ENCODE measurements around the gene ZBTB20.

Gene ZBTB20

DNA sequence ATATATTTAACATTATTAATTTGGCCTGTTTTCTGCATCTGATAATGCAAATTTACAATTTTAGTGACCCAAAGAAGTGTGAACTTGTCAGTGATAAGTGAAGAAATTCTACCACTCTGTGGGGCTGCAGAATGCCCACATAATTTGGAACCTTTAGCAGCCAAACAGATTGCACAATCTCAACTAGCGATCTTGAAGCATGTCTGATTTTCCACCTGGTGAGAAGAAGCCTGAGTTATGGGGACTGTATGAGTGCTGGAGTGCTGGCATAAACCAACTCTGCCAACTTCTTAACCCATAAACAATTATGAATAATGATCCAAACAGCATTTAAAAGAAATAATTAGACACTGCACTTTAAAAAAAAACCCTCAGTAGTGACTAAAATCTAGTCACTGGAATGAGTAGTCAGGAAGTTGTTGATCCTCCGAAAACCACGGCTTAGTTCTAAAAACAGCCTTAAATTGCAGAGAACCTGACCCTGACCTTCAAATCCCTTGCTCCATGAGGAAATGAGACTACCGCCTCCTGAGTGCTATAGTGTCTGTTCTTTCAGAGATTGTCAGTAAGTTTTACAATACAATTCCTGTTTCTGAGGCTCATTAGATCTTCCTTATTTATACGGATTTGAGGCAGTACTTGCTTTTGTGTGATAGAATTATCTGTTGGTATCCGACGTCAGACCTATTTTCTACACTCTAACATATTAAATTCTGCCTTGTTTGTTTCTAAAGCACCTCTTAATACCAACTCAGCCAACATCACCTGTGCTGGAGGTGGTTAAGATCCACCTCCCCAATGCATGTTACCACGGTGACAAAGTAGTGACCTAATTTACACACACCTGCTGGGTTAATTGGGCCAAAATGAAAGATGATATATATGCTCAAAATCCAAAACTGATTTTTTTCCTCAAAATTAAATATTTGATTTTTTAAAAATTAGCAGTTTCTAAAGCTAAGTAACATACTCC is 267.7 kb downstream of the ZBTB20 start:
- Histone ChIP-seq H3K36me3 (ENCODE audit: insufficient read depth, low read length) (no peaks in the 10 kb centered on the region), H3K9me3 (ENCODE audit: control insufficient read depth, insufficient read depth, low read length) (no peaks in the 10 kb centered on the region), H3K9ac (ENCODE audit: low read depth, low read length) (no peak overlapping the region), H3K4me1 (ENCODE audit: insufficient read depth, low read length) (peaks cover 22% of the 10 kb centered on the region)

DNA sequence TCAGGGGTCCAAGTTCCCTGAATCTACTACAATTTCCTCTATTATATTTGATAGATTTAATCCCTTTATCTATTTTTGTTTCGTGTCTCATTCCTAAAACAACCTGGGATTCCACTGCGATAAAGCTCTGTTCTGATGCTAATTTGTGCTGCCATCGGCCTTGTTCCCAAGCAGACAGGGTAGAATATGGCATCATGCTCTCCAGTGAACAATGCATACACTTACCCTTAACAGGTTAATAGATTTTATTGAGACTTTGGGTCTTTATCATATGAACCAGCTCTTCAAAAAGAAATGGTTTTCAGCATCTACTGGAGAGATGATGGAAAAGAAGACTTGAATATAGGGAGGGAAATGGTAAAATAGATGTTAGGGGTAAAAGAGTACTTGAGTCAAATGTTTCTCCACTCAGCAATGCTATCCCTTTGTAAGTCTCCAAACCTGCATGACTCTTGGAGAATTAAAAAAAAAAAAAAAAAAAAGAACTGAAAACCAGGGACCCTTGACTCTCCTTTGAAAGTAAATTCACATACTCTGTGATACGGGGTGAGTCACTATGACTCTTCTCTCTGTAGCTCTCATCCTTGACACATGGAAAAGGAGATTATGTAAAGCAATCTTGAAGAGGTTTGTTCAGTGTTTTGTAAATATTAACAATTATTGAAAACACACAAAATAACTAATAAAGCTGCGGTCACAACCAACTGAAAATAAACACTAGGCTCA is 268.8 kb downstream of the ZBTB20 start:
- H3K4me1 ChIP-seq (ENCODE audit: insufficient read depth, low read length) = peaks cover 22% of the 10 kb centered on the region
- no peak overlapping the region for H3K9ac ChIP-seq (ENCODE audit: low read depth, low read length)
- no peaks in the 10 kb centered on the region for H3K9me3 ChIP-seq (ENCODE audit: control insufficient read depth, insufficient read depth, low read length)
- no peaks in the 10 kb centered on the region for H3K36me3 ChIP-seq (ENCODE audit: insufficient read depth, low read length)

DNA sequence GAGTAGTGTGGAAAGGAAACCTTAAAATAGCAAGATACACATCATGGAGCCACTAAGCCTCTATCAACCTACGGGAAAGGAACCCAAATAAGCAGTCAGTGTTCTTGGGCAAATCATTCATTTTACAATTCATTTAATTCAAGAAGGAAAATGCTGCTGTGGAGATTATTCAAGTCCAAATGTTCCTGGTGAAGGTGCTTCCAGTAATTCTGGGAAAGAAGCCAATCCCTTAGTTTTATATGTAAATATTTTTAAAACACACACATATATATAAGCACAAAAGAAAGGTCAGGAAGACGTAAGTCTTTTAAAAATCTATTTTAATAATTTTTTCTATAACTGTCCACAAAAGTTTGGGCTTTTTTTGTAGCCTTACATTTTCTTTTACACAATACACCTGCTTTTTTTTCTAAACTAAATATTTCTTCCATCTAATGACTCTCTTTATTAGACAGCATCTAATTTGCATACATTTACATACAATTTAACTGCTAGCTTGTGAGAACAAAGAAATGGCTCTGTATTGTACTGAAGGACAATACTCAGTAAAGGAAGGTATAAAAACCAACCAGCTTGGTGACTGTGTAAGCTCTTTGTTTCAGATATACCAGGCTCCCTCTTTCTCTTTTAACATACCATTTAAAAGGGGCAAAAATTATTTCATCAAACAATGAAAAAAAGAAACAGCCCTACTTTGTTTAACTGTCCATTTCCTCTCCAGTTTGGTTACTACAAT is 269.5 kb downstream of the ZBTB20 start:
- Histone ChIP-seq H3K9ac (ENCODE audit: low read depth, low read length) (no peak overlapping the region), H3K4me1 (ENCODE audit: insufficient read depth, low read length) (peaks cover 22% of the 10 kb centered on the region), H3K9me3 (ENCODE audit: control insufficient read depth, insufficient read depth, low read length) (no peaks in the 10 kb centered on the region), H3K36me3 (ENCODE audit: insufficient read depth, low read length) (no peaks in the 10 kb centered on the region)

DNA sequence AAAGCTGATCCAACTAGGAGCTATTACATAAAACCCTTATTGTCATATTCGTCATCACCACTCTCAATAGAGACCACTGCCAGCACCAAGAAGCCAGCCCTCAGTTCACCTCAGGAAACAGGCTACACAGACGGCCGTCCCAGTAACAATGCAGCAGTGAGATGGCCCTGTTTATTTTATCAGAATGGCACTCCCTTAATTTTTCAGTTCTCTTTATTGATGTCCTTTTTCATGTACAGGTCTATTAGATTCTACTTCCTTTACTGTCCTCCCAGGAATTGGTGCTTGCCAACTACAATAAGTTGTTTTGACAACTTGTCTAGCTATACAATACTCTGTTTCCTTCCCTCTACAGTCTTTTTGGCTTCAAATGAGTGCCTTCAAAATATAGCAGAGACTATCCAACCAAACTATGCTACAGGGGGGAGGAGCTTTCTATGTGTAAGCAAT is 272.5 kb downstream of the ZBTB20 start:
- H3K9me3 ChIP-seq (ENCODE audit: control insufficient read depth, insufficient read depth, low read length) = no peaks in the 10 kb centered on the region
- no peak overlapping the region for H3K9ac ChIP-seq (ENCODE audit: low read depth, low read length)
- H3K36me3 ChIP-seq (ENCODE audit: insufficient read depth, low read length) = no peaks in the 10 kb centered on the region
- H3K4me1 ChIP-seq (ENCODE audit: insufficient read depth, low read length) = peaks cover 20% of the 10 kb centered on the region

DNA sequence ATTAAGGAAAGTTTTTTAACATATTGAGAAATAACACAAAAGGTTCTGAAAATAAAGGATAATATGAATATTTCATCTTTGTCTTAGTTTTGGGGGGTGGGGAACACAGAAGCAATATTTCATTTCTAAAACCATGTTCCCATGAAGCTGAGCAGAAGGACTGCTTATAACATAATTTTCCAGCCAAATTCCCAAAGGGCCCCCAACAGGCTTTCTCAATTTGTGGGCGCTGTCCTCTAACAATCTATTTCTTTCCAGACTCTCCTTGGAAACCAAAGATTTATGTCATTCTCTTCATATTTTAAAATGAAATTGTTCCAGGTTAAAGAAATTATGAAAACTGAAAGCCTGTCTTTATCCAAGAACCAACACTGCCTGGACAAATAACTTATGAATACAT is 273.5 kb downstream of the ZBTB20 start:
- H3K4me1 ChIP-seq (ENCODE audit: insufficient read depth, low read length) = peaks cover 11% of the 10 kb centered on the region
- H3K36me3 ChIP-seq (ENCODE audit: insufficient read depth, low read length) = no peaks in the 10 kb centered on the region
- no peak overlapping the region for H3K9ac ChIP-seq (ENCODE audit: low read depth, low read length)
- no peaks in the 10 kb centered on the region for H3K9me3 ChIP-seq (ENCODE audit: control insufficient read depth, insufficient read depth, low read length)

DNA sequence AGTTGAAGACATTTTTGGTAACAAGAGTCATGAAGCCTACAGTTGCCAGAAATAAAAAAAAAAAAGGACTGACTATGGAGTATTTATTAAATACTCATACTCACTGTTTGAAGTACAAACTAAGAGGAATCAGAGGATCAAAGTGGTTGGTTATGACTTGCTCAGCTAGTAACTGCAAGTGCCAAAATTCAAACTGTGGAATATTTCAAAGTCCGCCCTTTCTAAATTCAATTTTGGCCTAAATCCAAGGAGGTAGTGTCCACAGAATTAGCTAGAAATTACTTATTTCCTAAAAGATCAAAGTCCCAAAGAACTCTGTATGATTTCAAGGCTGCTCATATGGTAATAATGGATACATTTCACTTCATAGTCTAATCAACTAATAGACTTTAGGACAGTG is 274.5 kb downstream of the ZBTB20 start:
- H3K36me3 ChIP-seq (ENCODE audit: insufficient read depth, low read length) = no peaks in the 10 kb centered on the region
- no peak overlapping the region for H3K9ac ChIP-seq (ENCODE audit: low read depth, low read length)
- H3K9me3 ChIP-seq (ENCODE audit: control insufficient read depth, insufficient read depth, low read length) = no peaks in the 10 kb centered on the region
- 0 out of 2 replicates have a peak, but pooled peaks cover 6% of the 10 kb centered on the region for H3K4me1 ChIP-seq (ENCODE audit: insufficient read depth, low read length)

DNA sequence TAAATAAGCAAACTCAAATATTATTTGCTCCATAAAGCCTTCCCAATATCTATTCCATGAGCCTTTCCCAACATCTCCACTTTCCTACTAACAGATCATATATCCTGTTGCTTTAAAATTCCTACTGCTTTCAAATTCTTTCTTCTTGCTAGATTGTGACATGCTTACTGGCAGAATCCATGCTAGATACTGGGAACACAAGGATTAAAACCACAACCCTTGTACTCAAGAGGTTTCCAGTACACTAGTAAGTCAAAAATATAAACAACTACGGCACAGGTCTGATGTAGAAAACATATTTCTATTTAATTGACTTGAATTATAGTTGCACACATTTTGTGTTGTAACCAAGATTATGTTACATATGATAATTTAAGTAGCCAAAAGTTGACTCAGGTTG is 275.0 kb downstream of the ZBTB20 start:
- Histone ChIP-seq H3K4me1 (ENCODE audit: insufficient read depth, low read length) (0 out of 2 replicates have a peak, but pooled peaks cover 6% of the 10 kb centered on the region), H3K9ac (ENCODE audit: low read depth, low read length) (no peak overlapping the region), H3K9me3 (ENCODE audit: control insufficient read depth, insufficient read depth, low read length) (no peaks in the 10 kb centered on the region), H3K36me3 (ENCODE audit: insufficient read depth, low read length) (no peaks in the 10 kb centered on the region)

DNA sequence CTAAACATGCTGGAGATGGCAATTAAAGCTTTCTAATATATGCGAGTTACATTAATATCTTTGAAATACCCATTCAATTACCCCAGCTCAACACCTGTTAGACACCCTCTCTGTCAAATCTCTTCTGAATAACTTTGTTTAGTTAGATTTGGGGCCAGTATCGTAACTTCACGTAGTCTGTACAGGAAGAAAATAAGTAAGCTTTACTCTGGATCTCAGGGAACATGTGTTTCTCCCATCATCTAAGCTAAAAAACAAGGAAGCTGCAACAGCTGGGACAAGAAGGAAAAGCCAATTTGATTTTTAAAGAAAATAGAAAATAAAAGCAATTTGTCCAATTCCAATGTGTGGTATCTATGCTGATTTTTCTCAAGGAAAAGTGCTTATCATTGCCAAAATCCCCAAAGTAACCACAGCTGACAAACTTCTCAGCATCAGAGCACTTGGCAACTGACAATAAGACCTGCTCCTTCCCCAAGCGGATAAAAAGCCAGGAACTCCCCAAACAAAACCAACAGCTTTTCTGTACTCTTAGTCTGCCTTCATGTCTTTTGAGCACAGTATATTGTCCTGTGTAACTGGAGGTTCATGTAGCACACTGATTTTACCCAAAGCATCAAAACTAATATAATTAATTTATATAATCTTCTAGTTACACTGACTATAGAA is 279.1 kb downstream of the ZBTB20 start:
- Histone ChIP-seq H3K36me3 (ENCODE audit: insufficient read depth, low read length) (no peaks in the 10 kb centered on the region), H3K9ac (ENCODE audit: low read depth, low read length) (no peak overlapping the region), H3K4me1 (ENCODE audit: insufficient read depth, low read length) (no peaks in the 10 kb centered on the region), H3K9me3 (ENCODE audit: control insufficient read depth, insufficient read depth, low read length) (no peaks in the 10 kb centered on the region)

DNA sequence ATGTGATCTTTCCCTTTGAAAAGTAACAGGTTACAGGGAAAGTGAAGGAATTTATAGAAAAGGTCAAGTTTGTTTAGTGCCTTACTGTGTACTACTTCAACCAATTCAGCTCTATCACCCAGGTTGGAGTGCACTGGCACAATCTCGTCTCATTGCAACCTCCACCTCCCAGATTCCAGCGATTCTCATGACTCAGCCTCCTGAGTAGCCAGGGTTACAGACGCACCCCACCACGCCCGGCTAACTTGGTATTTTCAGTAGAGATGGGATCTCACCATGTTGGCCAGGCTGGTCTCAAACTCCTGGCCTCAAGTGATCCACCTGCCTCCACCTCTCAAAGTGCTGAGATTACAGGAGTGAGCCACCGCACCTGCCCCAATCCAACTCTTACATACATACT is 279.7 kb downstream of the ZBTB20 start:
- Histone ChIP-seq H3K9me3 (ENCODE audit: control insufficient read depth, insufficient read depth, low read length) (no peaks in the 10 kb centered on the region), H3K9ac (ENCODE audit: low read depth, low read length) (no peak overlapping the region), H3K4me1 (ENCODE audit: insufficient read depth, low read length) (no peaks in the 10 kb centered on the region), H3K36me3 (ENCODE audit: insufficient read depth, low read length) (no peaks in the 10 kb centered on the region)

DNA sequence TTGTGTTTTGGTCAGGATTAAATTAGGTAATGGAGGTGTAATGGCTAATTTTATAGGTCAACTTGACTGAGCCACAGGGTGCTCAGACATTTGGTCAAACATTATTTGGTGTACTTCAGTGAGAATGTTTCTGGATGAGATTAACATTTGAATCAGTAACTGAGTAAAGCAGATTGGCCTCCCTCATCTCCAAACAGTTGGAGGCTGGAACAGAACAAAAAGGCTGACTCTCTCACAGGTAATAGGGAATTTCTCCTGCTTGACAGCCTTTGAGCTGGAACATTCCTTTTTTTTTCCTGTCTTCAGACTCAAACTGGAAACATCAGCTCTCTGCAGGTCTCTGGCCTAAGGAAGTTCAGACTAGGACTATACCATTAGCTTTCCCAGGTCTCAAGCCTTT is 280.7 kb downstream of the ZBTB20 start:
- no peaks in the 10 kb centered on the region for H3K4me1 ChIP-seq (ENCODE audit: insufficient read depth, low read length)
- H3K36me3 ChIP-seq (ENCODE audit: insufficient read depth, low read length) = no peaks in the 10 kb centered on the region
- no peak overlapping the region for H3K9ac ChIP-seq (ENCODE audit: low read depth, low read length)
- H3K9me3 ChIP-seq (ENCODE audit: control insufficient read depth, insufficient read depth, low read length) = no peaks in the 10 kb centered on the region

DNA sequence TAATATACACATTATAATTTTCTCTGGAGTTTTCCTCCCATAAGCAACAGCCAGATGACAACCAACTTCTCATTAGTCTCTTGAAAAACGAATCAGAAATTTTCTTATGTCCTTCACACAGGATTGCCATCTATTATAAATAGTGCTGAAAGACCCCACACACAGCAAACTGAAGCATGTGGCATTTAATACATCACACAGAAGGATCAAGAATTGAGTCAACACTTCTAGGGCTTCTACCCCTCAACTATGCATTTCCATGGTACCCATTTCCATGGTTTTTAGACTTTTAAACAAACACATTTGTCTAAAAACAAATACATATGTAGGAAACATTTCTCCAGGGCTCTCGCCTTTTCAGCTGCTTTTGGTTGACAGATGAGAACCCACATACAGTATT is 282.1 kb downstream of the ZBTB20 start:
- no peaks in the 10 kb centered on the region for H3K9me3 ChIP-seq (ENCODE audit: control insufficient read depth, insufficient read depth, low read length)
- H3K9ac ChIP-seq (ENCODE audit: low read depth, low read length) = no peak overlapping the region
- H3K4me1 ChIP-seq (ENCODE audit: insufficient read depth, low read length) = peaks cover 7% of the 10 kb centered on the region; the same call in 1 of the 2 replicates

DNA sequence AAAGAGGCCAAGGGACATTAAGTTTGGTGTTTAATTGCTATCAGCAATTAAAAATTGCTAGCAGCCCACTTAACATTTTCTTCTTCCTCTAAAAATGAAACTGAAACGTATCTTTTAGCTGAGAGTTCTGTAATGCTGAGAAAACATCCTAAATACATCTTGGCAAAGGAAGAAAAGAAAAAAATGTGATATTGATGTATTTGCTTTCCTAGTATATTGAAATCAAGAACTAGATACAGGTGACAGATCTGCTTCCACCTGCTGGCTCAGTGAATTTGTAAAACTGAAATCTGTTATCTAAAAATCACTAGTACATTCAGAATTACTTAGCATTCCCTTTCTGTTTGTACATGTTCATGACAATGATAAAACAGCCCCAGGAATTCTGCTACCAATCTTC is 283.2 kb downstream of the ZBTB20 start:
- no peak overlapping the region for H3K9ac ChIP-seq (ENCODE audit: low read depth, low read length)
- no peaks in the 10 kb centered on the region for H3K36me3 ChIP-seq (ENCODE audit: insufficient read depth, low read length)
- H3K9me3 ChIP-seq (ENCODE audit: control insufficient read depth, insufficient read depth, low read length) = no peaks in the 10 kb centered on the region
- peaks cover 7% of the 10 kb centered on the region; the same call in 1 of the 2 replicates for H3K4me1 ChIP-seq (ENCODE audit: insufficient read depth, low read length)

More for the DNA sequence above, 282.1 kb downstream of the ZBTB20 start:
- no peaks in the 10 kb centered on the region for H3K36me3 ChIP-seq (ENCODE audit: insufficient read depth, low read length)

DNA sequence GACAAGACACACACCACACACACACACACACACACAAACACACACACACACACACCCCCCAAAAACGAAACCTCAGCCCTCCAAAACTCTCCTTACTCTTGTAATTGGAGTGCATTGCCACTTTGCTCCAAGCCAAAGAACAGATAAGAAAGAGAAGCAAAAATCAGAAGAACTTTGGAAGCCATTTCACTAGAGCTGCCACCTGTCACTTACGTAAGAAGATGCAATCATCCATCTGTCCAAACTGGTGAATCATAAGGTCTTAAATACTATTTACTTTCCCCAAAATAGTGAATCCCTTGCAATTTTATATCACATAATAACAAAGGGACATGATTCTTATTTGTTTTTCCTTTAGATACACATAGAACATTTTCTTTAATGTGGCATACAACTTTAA is 285.4 kb downstream of the ZBTB20 start:
- no peaks in the 10 kb centered on the region for H3K36me3 ChIP-seq (ENCODE audit: insufficient read depth, low read length)
- H3K4me1 ChIP-seq (ENCODE audit: insufficient read depth, low read length) = peaks cover 17% of the 10 kb centered on the region; the same call in 1 of the 2 replicates
- no peak overlapping the region for H3K9ac ChIP-seq (ENCODE audit: low read depth, low read length)
- no peaks in the 10 kb centered on the region for H3K9me3 ChIP-seq (ENCODE audit: control insufficient read depth, insufficient read depth, low read length)

DNA sequence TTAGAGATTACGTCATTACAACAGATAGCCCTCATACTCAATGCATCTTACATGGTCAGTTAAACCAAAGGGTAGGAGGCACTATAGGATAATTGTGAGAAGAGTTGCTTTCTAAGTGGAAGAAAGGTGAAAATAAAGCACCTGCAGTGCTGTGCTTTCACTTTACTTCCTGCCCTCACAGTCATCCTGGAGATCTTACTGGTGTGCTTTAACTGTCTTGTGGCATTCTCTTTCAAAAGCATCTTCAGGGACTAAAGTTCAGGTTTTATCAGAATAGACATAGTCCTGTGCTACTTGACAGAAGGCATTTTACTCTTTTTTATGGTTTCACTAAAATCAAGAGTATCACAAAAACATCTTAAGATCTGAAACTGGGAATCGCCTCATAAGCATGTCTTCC is 286.6 kb downstream of the ZBTB20 start:
- Histone ChIP-seq H3K9ac (ENCODE audit: low read depth, low read length) (no peak overlapping the region), H3K9me3 (ENCODE audit: control insufficient read depth, insufficient read depth, low read length) (no peaks in the 10 kb centered on the region), H3K36me3 (ENCODE audit: insufficient read depth, low read length) (no peaks in the 10 kb centered on the region), H3K4me1 (ENCODE audit: insufficient read depth, low read length) (peaks cover 17% of the 10 kb centered on the region; the same call in 1 of the 2 replicates)

Data from ES-I3 (cell line).